PC-9 (cell line): ENCODE data around the gene TEDDM1.

Experiments
- CTCF ChIP-seq: fragments of 200-600 bp; sonication (generic); conservative IDR thresholded peaks from 2 replicates; pipeline ENCODE4 v1.6.1; 2017; ENCODE audit warnings: mixed run types, antibody characterized with exemption, mild to moderate bottlenecking, moderate library complexity
- EZH2 ChIP-seq: fragments of 200-600 bp; sonication (generic); IDR thresholded peaks from 2 replicates; pipeline ENCODE4 v1.8.0; 2017; ENCODE audit warnings: antibody characterized with exemption, low read depth

DNA sequence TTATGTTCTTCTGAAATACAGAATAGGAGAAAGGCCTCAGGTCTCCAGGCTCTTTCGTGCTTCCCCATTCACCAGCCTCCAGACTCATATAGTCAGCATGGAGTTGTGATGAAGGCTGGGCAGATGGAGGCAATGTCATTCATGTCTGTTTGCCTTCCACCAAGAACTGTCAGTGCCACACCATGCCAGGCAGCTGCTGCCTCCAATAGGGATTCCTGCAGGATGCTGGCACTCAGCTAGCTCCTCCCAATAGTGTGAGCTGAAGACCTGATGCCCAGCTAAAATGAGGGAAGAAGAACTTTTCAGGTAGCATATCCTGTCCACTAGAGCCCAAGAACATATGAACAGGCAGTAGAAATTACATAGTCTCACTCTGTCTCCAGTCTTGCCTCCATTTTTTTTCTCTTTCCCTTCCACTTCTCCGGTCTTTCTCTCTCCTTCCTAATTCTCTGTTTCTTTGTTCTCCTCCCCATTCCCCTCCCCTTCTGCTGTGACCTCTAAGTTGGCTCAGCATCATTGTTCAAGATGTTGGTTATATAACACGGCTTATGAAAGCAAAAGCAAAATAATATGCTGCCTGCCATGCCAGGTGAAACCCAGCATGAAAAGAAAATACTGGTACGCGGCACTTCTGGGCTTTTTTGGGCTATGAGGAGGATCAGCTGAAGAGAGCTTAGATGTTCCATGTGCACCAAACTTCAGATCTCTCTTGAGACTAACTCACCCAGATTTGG, 26.2 kb downstream of the TEDDM1 start:
- TF ChIP-seq CTCF (no peak), EZH2 (no peak)
